Ascending aorta (tissue), 2 donors: ENCODE data around the gene DCAF16. TPM values are rescaled to one million over a fixed set of nuclear protein-coding genes. Genes with fewer than 3 reads are reported as not detected.

Experiments used
- DNase-seq, 2 donors: peaks; one replicate each; pipeline ENCODE4 v3.0.0-alpha.2; 2019; ENCODE audit warnings: low spot score in 2 of 2
- H3K27ac ChIP-seq, 2 donors: fragments of 200-600 bp; sonication (generic); one replicate each; pipeline ENCODE4 v1.5.1; 2016 to 2017; ENCODE audit warnings: mild to moderate bottlenecking in 1 of 2
- H3K27me3 ChIP-seq: fragments of 200-600 bp; sonication (generic); one replicate; pipeline ENCODE4 v1.5.1; 2017
- H3K36me3 ChIP-seq, 2 donors: fragments of 200-600 bp; sonication (generic); one replicate each; pipeline ENCODE4 v1.5.1; 2016
- H3K4me1 ChIP-seq, 2 donors: fragments of 200-600 bp; sonication (generic); one replicate each; pipeline ENCODE4 v1.5.1; 2016 to 2017; ENCODE audit warnings: mild to moderate bottlenecking in 1 of 2
- H3K4me3 ChIP-seq, 2 donors: fragments of 200-600 bp; sonication (generic); one replicate each; pipeline ENCODE4 v1.5.1; 2016 to 2017; ENCODE audit warnings: mild to moderate bottlenecking in 1 of 2
- H3K9me3 ChIP-seq, 2 donors: fragments of 200-600 bp; sonication (generic); one replicate each; pipeline ENCODE4 v1.5.1; 2016
- intact Hi-C: fragments of 100-400 bp; cut with DNase I; formaldehyde crosslinking; loops from one replicate; pipeline ENCODE4 v1.15.1; 2023
- total RNA-seq: library from RNA; depleted of rRNA; stranded (reverse); fragments of >200 nt; gene quantifications from one replicate; pipeline ENCODE4 v1.1.0, GENCODE V29; 2016
- TF ChIP-seq, protein P1 (sequence below), 3 experiments: fragments of 200-600 bp in 2 of 3; fragments of 450-650 bp in 1 of 3; sonication (generic) in 2 of 3; IDR thresholded peaks; one replicate each; pipeline ENCODE4 v1.5.1; 2016 to 2019; ENCODE audit warnings: antibody characterized with exemption in 3 of 3, mild to moderate bottlenecking in 1 of 3, moderate library complexity in 1 of 3

DCAF16 gene
- total RNA-seq, 1 donor from 2014 or later: 7.9 TPM

DNA sequence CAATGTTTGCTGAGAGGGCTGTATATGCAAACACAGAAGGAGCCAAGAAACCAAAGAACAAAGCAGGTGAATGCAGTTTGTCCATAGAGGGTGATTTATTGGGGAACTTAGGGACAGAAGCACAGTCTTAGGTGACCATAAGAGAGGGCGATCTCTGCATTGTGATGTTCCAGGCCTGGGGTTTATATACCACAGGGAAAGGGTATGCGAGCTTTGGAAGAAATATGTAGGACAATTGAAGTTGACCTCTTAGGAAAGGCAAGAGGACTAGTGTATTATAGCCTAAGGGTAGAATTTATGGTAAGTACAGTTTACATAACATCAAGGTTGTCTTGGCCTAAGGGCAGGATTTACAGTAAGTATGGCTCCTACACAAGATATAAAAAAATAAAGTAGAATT is 56.9 kb downstream of the DCAF16 start:
- Histone ChIP-seq H3K9me3 (no peaks in the 10 kb centered on the region), H3K27ac (no peak overlapping the region), H3K4me3 (no peak overlapping the region), H3K4me1 (no peaks in the 10 kb centered on the region), H3K36me3 (no peaks in the 10 kb centered on the region), H3K27me3 (no peaks in the 10 kb centered on the region)
- TF ChIP-seq, protein P1, sequence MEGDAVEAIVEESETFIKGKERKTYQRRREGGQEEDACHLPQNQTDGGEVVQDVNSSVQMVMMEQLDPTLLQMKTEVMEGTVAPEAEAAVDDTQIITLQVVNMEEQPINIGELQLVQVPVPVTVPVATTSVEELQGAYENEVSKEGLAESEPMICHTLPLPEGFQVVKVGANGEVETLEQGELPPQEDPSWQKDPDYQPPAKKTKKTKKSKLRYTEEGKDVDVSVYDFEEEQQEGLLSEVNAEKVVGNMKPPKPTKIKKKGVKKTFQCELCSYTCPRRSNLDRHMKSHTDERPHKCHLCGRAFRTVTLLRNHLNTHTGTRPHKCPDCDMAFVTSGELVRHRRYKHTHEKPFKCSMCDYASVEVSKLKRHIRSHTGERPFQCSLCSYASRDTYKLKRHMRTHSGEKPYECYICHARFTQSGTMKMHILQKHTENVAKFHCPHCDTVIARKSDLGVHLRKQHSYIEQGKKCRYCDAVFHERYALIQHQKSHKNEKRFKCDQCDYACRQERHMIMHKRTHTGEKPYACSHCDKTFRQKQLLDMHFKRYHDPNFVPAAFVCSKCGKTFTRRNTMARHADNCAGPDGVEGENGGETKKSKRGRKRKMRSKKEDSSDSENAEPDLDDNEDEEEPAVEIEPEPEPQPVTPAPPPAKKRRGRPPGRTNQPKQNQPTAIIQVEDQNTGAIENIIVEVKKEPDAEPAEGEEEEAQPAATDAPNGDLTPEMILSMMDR (IDR thresholded peaks at IDR 0.05): no peak
- no peak for DNase-seq
- intact Hi-C loops: no loop called here

Other genes starting within 250 kb of the DCAF16 start
- gene LAP3, start 233.6 kb downstream of the DCAF16 start, total RNA-seq: 60.3 TPM
- gene MED28, start 196.1 kb downstream of the DCAF16 start, total RNA-seq: 6.2 TPM
- not detected for gene FAM184B, start 29.1 kb downstream of the DCAF16 start, total RNA-seq
- gene NCAPG, start 222 bp upstream of the DCAF16 start, total RNA-seq: not detected
- gene LCORL, start 211.0 kb upstream of the DCAF16 start, total RNA-seq: 1.4 TPM